Activated B cell treated with CpG ODN at 0.5 μM for 24 hours (primary cell): ENCODE results near the gene ADAMTS19. TPM values are rescaled to one million over a fixed set of nuclear protein-coding genes. Genes with fewer than 3 reads are reported as not detected.

ENCODE experiments used
- ATAC-seq: fragments of 200-7000 bp; cut with Tn5 transposase; one replicate; pipeline ENCODE4 v1.10.0; 2021; ENCODE audit warnings: low read depth, mild to moderate bottlenecking, moderate library complexity
- CTCF ChIA-PET: fragments of 350-600 bp; sonication (Branson Sonifier 250); formaldehyde crosslinking; loops from one replicate; lab custom pipeline; 2021; ENCODE audit warnings: antibody characterized with exemption; lab: Charles Lee
- POLR2A ChIA-PET: fragments of 350-600 bp; sonication (Branson Sonifier 250); formaldehyde crosslinking; loops from one replicate; lab custom pipeline; 2021; ENCODE audit warnings: antibody characterized with exemption; lab: Charles Lee
- DNase-seq: peaks from one replicate; pipeline ENCODE4 v3.0.0; 2022
- H3K27ac Mint-ChIP-seq: one replicate; pipeline ENCODE4 v1.8.0; 2020; ENCODE audit warnings: mixed read lengths
- H3K27me3 Mint-ChIP-seq: one replicate; pipeline ENCODE4 v1.8.0; 2021; ENCODE audit warnings: mixed read lengths
- H3K36me3 Mint-ChIP-seq: one replicate; pipeline ENCODE4 v1.8.0; 2021; ENCODE audit warnings: low read depth, mixed read lengths
- H3K4me1 Mint-ChIP-seq: one replicate; pipeline ENCODE4 v1.8.0; 2021; ENCODE audit warnings: mixed read lengths
- H3K4me3 Mint-ChIP-seq: one replicate; pipeline ENCODE4 v1.8.0; 2020; ENCODE audit warnings: mild to moderate bottlenecking, mixed read lengths
- H3K9me3 Mint-ChIP-seq: one replicate; pipeline ENCODE4 v1.8.0; 2020; ENCODE audit warnings: mixed read lengths
- CTCF ChIP-seq: fragments of 200-600 bp; IDR thresholded peaks from one replicate; pipeline ENCODE4 v1.8.0; 2022; ENCODE audit warnings: antibody characterized with exemption, mild to moderate bottlenecking
- intact Hi-C: fragments of 100-400 bp; cut with micrococcal nuclease; formaldehyde crosslinking; loops from one replicate; pipeline ENCODE4 v1.15.1; 2024
- total RNA-seq: library from RNA; stranded (reverse); gene quantifications from 2 replicates; pipeline ENCODE4 v1.2.3, GENCODE V29; 2022

The ADAMTS19 gene
- total RNA-seq, 1 donor from 2014 or later, result not detected

- Mint-ChIP-seq H3K27me3 (no peaks in the 10 kb centered on the region), H3K9me3 (no peaks in the 10 kb centered on the region), H3K27ac (no peak overlapping the region), H3K4me3 (no peak overlapping the region), H3K4me1 (no peaks in the 10 kb centered on the region), H3K36me3 (no peaks in the 10 kb centered on the region)
- no peak for DNase-seq
- ATAC-seq, result no peak
- POLR2A ChIA-PET, result no interaction called here
- intact Hi-C loops, result loop anchor here (5.0 kb wide), 1 partner anchor 1970 kb away; no protein-coding TSS in a partner anchor
- TF ChIP-seq CTCF, result no peak
- CTCF ChIA-PET, result no interaction called here
Measured at GRCh38 chr5:129746876-129747275, 286.8 kb downstream of the ADAMTS19 start.

- no peak within 1 kb of the TSS for H3K4me3 Mint-ChIP-seq
- H3K27me3 Mint-ChIP-seq, result no peaks in the 10 kb centered on the region
- H3K9me3 Mint-ChIP-seq, result no peaks in the 10 kb centered on the region
- CTCF ChIA-PET, result interaction anchor here (1.3 kb wide), 1 partner anchor 23 kb away, joined by 3 read pairs; no protein-coding TSS in a partner anchor
- ATAC-seq (no peak), DNase-seq (no peak)
- POLR2A ChIA-PET, result no interaction called here
- no peak for TF ChIP-seq CTCF
- H3K27ac Mint-ChIP-seq, result no peak within 1 kb of the TSS
- intact Hi-C loops, result loop anchor here (5.0 kb wide), 1 partner anchor 1970 kb away; no protein-coding TSS in a partner anchor
- no peaks in the 10 kb centered on the region for H3K36me3 Mint-ChIP-seq
- no peaks in the 10 kb centered on the region for H3K4me1 Mint-ChIP-seq
Measured at GRCh38 chr5:129747572-129748407, 287.7 kb downstream of the ADAMTS19 start, which contains the start of gene MINAR2. Gene MINAR2 (plus strand): TSS chr5:129748094. CDS start chr5:129748191, 97 bp downstream.

GRCh38 chr5:129748913-129749880 is 289.1 kb downstream of the ADAMTS19 start:
- intact Hi-C loops, result loop anchor here (5.0 kb wide), 1 partner anchor 1972 kb away; no protein-coding TSS in a partner anchor
- ChIA-PET POLR2A (no interaction called here), CTCF (no interaction called here)
- H3K27me3 Mint-ChIP-seq, result no peaks in the 10 kb centered on the region
- ATAC-seq (no peak), DNase-seq (no peak)
- no peaks in the 10 kb centered on the region for H3K4me1 Mint-ChIP-seq
- no peaks in the 10 kb centered on the region for H3K36me3 Mint-ChIP-seq
- no peak for TF ChIP-seq CTCF
- no peak overlapping the region for H3K27ac Mint-ChIP-seq
- H3K4me3 Mint-ChIP-seq, result no peak overlapping the region
- no peaks in the 10 kb centered on the region for H3K9me3 Mint-ChIP-seq

GRCh38 chr5:129760636-129761325 is 300.7 kb downstream of the ADAMTS19 start:
- no peak for TF ChIP-seq CTCF
- Mint-ChIP-seq H3K27ac (no peak overlapping the region), H3K9me3 (no peaks in the 10 kb centered on the region), H3K4me3 (no peak overlapping the region), H3K36me3 (no peaks in the 10 kb centered on the region), H3K4me1 (no peaks in the 10 kb centered on the region), H3K27me3 (peaks cover 2% of the 10 kb centered on the region)
- POLR2A ChIA-PET, result no interaction called here
- ATAC-seq, result no peak
- intact Hi-C loops, result no loop called here
- no peak for DNase-seq
- CTCF ChIA-PET, result interaction anchor here (1.5 to 2.8 kb wide), 3 partner anchors 10 to 24 kb away, joined by 3 to 11 read pairs (median 10); no protein-coding TSS in a partner anchor
